Left lung (tissue), 14 donors: ENCODE measurements around the gene HIF1AN. TPM values are rescaled to one million over a fixed set of nuclear protein-coding genes. Genes with fewer than 3 reads are reported as not detected.
A peak's percentile ranks its signal among the peaks of the same experiment; 100 is the strongest.

Source experiments
- ATAC-seq: fragments of 200-7000 bp; cut with Tn5 transposase; one replicate; pipeline ENCODE4 v1.9.1; 2020; ENCODE audit warnings: moderate library complexity
- DNase-seq, 4 donors: peaks; one replicate each; pipeline ENCODE4 v3.0.0-alpha.2; 2013 to 2020
- H3K27ac ChIP-seq, 2 donors: fragments of 200-600 bp; sonication (generic) in 1 of 2; one replicate each; pipeline versions ENCODE4 v1.5.0 to v1.8.0; 2020 to 2021
- H3K27me3 ChIP-seq, 2 donors: fragments of 200-600 bp; sonication (generic) in 1 of 2; one replicate each; pipeline versions ENCODE4 v1.5.0 to v1.8.0; 2020 to 2021
- H3K36me3 ChIP-seq, 2 donors: fragments of 200-600 bp; sonication (generic) in 1 of 2; one replicate each; pipeline versions ENCODE4 v1.5.0 to v1.8.0; 2020 to 2021
- H3K4me1 ChIP-seq, 2 donors: fragments of 200-600 bp; one replicate each; pipeline ENCODE4 v1.8.0; 2021
- H3K4me3 ChIP-seq, 2 donors: fragments of 200-600 bp; sonication (generic) in 1 of 2; one replicate each; pipeline versions ENCODE4 v1.5.0 to v1.8.0; 2020 to 2021; ENCODE audit warnings: mild to moderate bottlenecking in 1 of 2
- H3K9me3 ChIP-seq, 2 donors: fragments of 200-600 bp; sonication (generic) in 1 of 2; one replicate each; pipeline versions ENCODE4 v1.5.0 to v1.8.0; 2020 to 2021
- intact Hi-C, 2 donors: fragments of 100-400 bp; cut with DNase I; formaldehyde crosslinking; loops; one replicate each; pipeline versions ENCODE4 v1.11.2 to v1.14.2; 2022
- long read RNA-seq, 12 donors: library from polyadenylated mRNA in 2 of 12; unstranded in 2 of 12; transcript quantifications; one replicate each; pipeline ENCODE4 v2.0.0 and lab custom pipeline, GENCODE V29; 2019 to 2026
- polyA plus RNA-seq, 6 donors: library from polyadenylated mRNA; unstranded; fragments of 120-200 nt; gene quantifications; one replicate each; pipeline ENCODE4 v1.2.1, GENCODE V29; 2013; ENCODE audit not compliant: insufficient read length in 6 of 6
- total RNA-seq, 2 donors: library from RNA; stranded (reverse); fragmentation: NEBNext Ultra II Directional; extraction: Animal tissue kit (Norgen Biotek cat#: 25700); gene quantifications; one replicate each; pipeline ENCODE4 v1.2.1, GENCODE V29; 2021
- TF ChIP-seq, protein P1 (sequence below), 2 donors: fragments of 200-600 bp; sonication (generic) in 1 of 2; IDR thresholded peaks; one replicate each; pipeline versions ENCODE4 v1.5.0 to v1.8.0; 2021; ENCODE audit warnings: antibody characterized with exemption in 2 of 2
- donor health status: DM: no; HTN: yes; CAD: no.
- donor health status: DM: no; HTN: no; CAD: no.

HIF1AN gene
- total RNA-seq (10 to 100 TPM; 37.7 to 41.5 TPM), polyA plus RNA-seq (10 to 100 TPM; 35.7 to 40.1 (median 37.3) TPM)
- long read RNA-seq, donor 1, full-length matches to known transcripts, result 15 of 15 reads
- long read RNA-seq, donor 1, partial matches to known transcripts, result 0 of 15 reads
- long read RNA-seq, donor 1, other reads (novel, unspliced or antisense), result 0 of 15 reads
- long read RNA-seq, donor 2, full-length matches to known transcripts, result 18 of 18 reads
- long read RNA-seq, donor 2, partial matches to known transcripts, result 0 of 18 reads
- long read RNA-seq, donor 2, other reads (novel, unspliced or antisense), result 0 of 18 reads
- long read RNA-seq, donor 3, full-length matches to known transcripts, result 9 of 9 reads
- long read RNA-seq, donor 3, partial matches to known transcripts, result 0 of 9 reads
- long read RNA-seq, donor 3, other reads (novel, unspliced or antisense), result 0 of 9 reads
- long read RNA-seq, donor 4, full-length matches to known transcripts, result 8 of 11 reads
- long read RNA-seq, donor 4, partial matches to known transcripts, result 1 of 11 reads
- long read RNA-seq, donor 4, other reads (novel, unspliced or antisense), result 2 of 11 reads
- long read RNA-seq, donor 5, full-length matches to known transcripts, result 11 of 11 reads
- long read RNA-seq, donor 5, partial matches to known transcripts, result 0 of 11 reads
- long read RNA-seq, donor 5, other reads (novel, unspliced or antisense), result 0 of 11 reads
- long read RNA-seq, donor 6, full-length matches to known transcripts, result 11 of 11 reads
- long read RNA-seq, donor 6, partial matches to known transcripts, result 0 of 11 reads
- long read RNA-seq, donor 6, other reads (novel, unspliced or antisense), result 0 of 11 reads
- long read RNA-seq, donor 7, full-length matches to known transcripts, result 9 of 23 reads
- long read RNA-seq, donor 7, partial matches to known transcripts, result 14 of 23 reads
- long read RNA-seq, donor 7, other reads (novel, unspliced or antisense), result 0 of 23 reads
- long read RNA-seq, donor 8, full-length matches to known transcripts, result 9 of 38 reads
- long read RNA-seq, donor 8, partial matches to known transcripts, result 29 of 38 reads
- long read RNA-seq, donor 8, other reads (novel, unspliced or antisense), result 0 of 38 reads
- long read RNA-seq, donor 9, result 0 reads
- long read RNA-seq, donor 10, full-length matches to known transcripts, result 14 of 16 reads
- long read RNA-seq, donor 10, partial matches to known transcripts, result 0 of 16 reads
- long read RNA-seq, donor 10, other reads (novel, unspliced or antisense), result 2 of 16 reads
- long read RNA-seq, donor 11, full-length matches to known transcripts, result 12 of 12 reads
- long read RNA-seq, donor 11, partial matches to known transcripts, result 0 of 12 reads
- long read RNA-seq, donor 11, other reads (novel, unspliced or antisense), result 0 of 12 reads
- long read RNA-seq, donor 12, full-length matches to known transcripts, result 8 of 8 reads
- long read RNA-seq, donor 12, partial matches to known transcripts, result 0 of 8 reads
- long read RNA-seq, donor 12, other reads (novel, unspliced or antisense), result 0 of 8 reads

DNA sequence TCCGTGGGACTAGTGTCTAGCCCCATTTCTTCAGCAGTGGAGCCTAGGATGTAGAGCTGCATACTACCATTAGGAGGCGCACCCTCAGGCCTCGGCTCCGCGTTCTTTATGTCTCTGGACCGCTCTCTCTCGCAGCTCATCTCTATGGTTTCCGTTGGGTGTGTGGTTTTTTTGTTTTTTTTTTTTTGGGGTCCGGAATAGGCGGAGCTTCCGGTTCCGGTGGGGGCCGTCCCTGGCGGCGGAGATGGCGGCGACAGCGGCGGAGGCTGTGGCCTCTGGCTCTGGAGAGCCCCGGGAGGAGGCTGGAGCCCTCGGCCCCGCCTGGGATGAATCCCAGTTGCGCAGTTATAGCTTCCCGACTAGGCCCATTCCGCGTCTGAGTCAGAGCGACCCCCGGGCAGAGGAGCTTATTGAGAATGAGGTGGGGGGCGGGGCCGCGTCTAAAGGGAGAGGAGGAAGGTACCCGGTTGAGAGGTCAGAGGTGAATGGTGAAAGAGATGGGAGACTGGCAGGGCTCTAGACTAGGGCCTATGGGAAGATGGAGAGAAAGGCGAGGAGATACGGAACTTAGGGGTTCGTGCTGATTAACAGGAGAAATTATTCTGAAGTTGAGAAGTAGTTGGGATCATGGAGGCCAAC, at the start of gene HIF1AN:
TSS of gene HIF1AN (plus strand) at position 229 of the 639 bp plus-strand sequence. CDS start at position 245, 16 bp downstream.
- ATAC-seq (peak; percentile 100), DNase-seq (peak; percentile 89 to 96 (median 92))
- TF ChIP-seq, protein P1, sequence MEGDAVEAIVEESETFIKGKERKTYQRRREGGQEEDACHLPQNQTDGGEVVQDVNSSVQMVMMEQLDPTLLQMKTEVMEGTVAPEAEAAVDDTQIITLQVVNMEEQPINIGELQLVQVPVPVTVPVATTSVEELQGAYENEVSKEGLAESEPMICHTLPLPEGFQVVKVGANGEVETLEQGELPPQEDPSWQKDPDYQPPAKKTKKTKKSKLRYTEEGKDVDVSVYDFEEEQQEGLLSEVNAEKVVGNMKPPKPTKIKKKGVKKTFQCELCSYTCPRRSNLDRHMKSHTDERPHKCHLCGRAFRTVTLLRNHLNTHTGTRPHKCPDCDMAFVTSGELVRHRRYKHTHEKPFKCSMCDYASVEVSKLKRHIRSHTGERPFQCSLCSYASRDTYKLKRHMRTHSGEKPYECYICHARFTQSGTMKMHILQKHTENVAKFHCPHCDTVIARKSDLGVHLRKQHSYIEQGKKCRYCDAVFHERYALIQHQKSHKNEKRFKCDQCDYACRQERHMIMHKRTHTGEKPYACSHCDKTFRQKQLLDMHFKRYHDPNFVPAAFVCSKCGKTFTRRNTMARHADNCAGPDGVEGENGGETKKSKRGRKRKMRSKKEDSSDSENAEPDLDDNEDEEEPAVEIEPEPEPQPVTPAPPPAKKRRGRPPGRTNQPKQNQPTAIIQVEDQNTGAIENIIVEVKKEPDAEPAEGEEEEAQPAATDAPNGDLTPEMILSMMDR (IDR thresholded peaks at IDR 0.05), result peak; percentile 86 to 90
- peaks cover 18 to 24% of the 10 kb centered on the region in 2 donors for H3K4me1 ChIP-seq
- no peaks in the 10 kb centered on the region for H3K27me3 ChIP-seq
- H3K4me3 ChIP-seq, result peak within 1 kb of the TSS; percentile 72 to 79
- H3K27ac ChIP-seq, result peak within 1 kb of the TSS in 1 of 2 donors; percentile 78
- H3K36me3 ChIP-seq, result peaks cover 0 to 29% of the 10 kb centered on the region in 2 donors
- H3K9me3 ChIP-seq, result no peaks in the 10 kb centered on the region
- intact Hi-C loops, result no loop called here

DNA sequence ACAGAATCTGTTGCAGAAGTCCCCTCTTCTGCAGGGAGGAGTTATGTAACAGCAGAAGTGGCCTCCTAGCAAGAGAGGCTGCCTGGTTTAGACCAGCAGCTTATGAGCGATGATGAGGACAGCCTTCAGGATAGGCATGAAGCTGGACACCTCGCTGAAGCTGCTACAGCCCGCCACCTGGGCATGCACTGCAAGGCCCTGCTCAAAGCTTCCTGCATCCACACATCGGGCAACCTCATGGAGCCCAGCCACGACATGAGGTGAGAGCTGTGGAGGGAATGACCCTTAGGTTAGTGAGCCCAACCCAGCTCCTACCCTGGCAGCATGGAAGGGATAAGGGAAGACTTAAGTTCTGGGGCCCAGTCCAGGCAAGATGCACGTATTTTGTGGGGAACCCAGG, 48.2 kb upstream of the HIF1AN start:
- no peak overlapping the region for H3K4me3 ChIP-seq
- H3K4me1 ChIP-seq, result peaks cover 3 to 14% of the 10 kb centered on the region in 2 donors
- DNase-seq (no peak), ATAC-seq (no peak)
- peaks cover 0 to 66% of the 10 kb centered on the region in 2 donors for H3K36me3 ChIP-seq
- H3K27me3 ChIP-seq, result peaks cover 4 to 8% of the 10 kb centered on the region in 2 donors
- intact Hi-C loops, result no loop called here
- TF ChIP-seq, protein P1 (IDR thresholded peaks at IDR 0.05), result no peak
- no peaks in the 10 kb centered on the region for H3K9me3 ChIP-seq
- H3K27ac ChIP-seq, result no peak overlapping the region

DNA sequence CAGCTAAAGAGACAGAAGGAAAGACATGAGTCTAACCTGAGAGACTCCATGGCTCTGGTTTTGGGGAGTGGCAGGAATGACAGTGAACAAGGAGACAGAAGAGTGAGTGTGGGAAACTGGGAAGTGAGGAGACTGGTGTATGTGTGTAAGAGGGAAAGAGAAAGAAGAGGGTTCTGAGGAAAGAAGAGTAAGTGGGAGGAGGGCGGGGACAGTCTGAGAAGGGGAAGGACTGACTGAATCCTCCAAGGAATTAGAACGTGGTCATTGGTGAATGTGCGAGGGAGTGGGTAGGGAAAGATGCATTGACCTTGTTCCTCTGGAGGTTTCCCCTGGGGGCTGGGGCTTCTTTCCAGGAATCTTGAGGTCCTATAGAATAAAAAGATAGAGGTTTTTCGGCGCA, 46.3 kb upstream of the HIF1AN start:
- Histone ChIP-seq H3K9me3 (no peaks in the 10 kb centered on the region), H3K27me3 (no peaks in the 10 kb centered on the region), H3K4me1 (no peaks in the 10 kb centered on the region), H3K4me3 (no peak overlapping the region), H3K27ac (no peak overlapping the region), H3K36me3 (peaks cover 0 to 76% of the 10 kb centered on the region in 2 donors)
- intact Hi-C loops, result no loop called here
- DNase-seq (no peak), ATAC-seq (no peak)
- TF ChIP-seq, protein P1 (IDR thresholded peaks at IDR 0.05), result no peak

DNA sequence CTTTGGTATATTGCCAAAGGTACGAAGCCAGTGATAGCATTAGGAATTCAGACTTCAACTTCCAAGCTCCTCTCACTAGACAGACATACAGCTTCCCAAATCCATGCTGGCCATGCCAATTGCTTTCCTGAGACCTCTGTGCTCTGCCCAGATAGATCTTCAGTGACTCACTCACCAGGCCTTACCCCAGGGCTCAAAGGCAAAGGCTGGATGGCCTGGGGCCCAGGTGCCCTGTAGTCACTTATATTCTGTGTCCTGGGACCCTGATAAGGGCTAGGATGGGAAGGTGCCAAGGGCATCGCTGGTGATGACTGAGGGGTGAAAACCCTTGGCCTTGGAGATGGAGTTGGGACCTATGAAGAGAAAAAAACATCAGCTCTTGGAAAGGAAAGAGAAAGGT, 45.2 kb upstream of the HIF1AN start:
- no peak overlapping the region for H3K4me3 ChIP-seq
- ATAC-seq (no peak), DNase-seq (no peak)
- H3K4me1 ChIP-seq, result no peaks in the 10 kb centered on the region
- intact Hi-C loops, result no loop called here
- H3K9me3 ChIP-seq, result no peaks in the 10 kb centered on the region
- TF ChIP-seq, protein P1 (IDR thresholded peaks at IDR 0.05), result no peak
- no peak overlapping the region for H3K27ac ChIP-seq
- H3K36me3 ChIP-seq, result peaks cover 0 to 81% of the 10 kb centered on the region in 2 donors
- H3K27me3 ChIP-seq, result no peaks in the 10 kb centered on the region
